Breast epithelium (tissue), 4 donors: ENCODE measurements around the gene ETFRF1. TPM values are rescaled to one million over a fixed set of nuclear protein-coding genes. Genes with fewer than 3 reads are reported as not detected.

Experiments used
- DNase-seq, 2 donors: peaks; one replicate each; pipeline ENCODE4 v3.0.0-alpha.2; 2019; ENCODE audit warnings: low spot score in 2 of 2
- H3K27ac ChIP-seq, 2 donors: fragments of 200-600 bp; sonication (generic) in 1 of 2; one replicate each; pipeline ENCODE4 v1.5.1; 2016 to 2019; ENCODE audit warnings: mild to moderate bottlenecking in 1 of 2
- H3K27me3 ChIP-seq, 2 donors: fragments of 200-600 bp; sonication (generic) in 1 of 2; one replicate each; pipeline versions ENCODE4 v1.5.1 to v1.6.0; 2017 to 2019; ENCODE audit warnings: control low read depth in 1 of 2, mild to moderate bottlenecking in 1 of 2
- H3K36me3 ChIP-seq: fragments of 200-600 bp; one replicate; pipeline ENCODE4 v1.5.1; 2019
- H3K4me1 ChIP-seq, 2 donors: fragments of 200-600 bp; sonication (generic); one replicate each; pipeline ENCODE4 v1.5.1; 2016 to 2019; ENCODE audit warnings: control low read depth in 1 of 2
- H3K4me3 ChIP-seq, 3 donors: fragments of 200-600 bp; sonication (generic); 1 replicate in 2 of 3; 2 replicates in 1 of 3; pipeline ENCODE4 v1.5.1; 2016 to 2019; ENCODE audit warnings: mild to moderate bottlenecking in 3 of 3, moderate library complexity in 2 of 3
- H3K9me3 ChIP-seq, 2 donors: fragments of 200-600 bp; sonication (generic) in 1 of 2; one replicate each; pipeline ENCODE4 v1.5.1; 2016 to 2019; ENCODE audit warnings: control low read depth in 1 of 2
- POLR2A ChIP-seq: fragments of 450-650 bp; IDR thresholded peaks from one replicate; pipeline ENCODE4 v1.6.1; 2016; ENCODE audit warnings: antibody characterized with exemption, mild to moderate bottlenecking, moderate library complexity
- POLR2AphosphoS5 ChIP-seq, 3 donors: sonication (generic); formaldehyde crosslinking; IDR thresholded peaks; one replicate each; pipeline ENCODE4 v1.6.1; 2017; ENCODE audit warnings: antibody characterized with exemption in 3 of 3
- intact Hi-C: fragments of 100-400 bp; cut with DNase I; formaldehyde crosslinking; loops from one replicate; pipeline ENCODE4 v1.15.1; 2023; ENCODE audit warnings: low total_unique reads
- total RNA-seq, 3 donors: library from RNA; depleted of rRNA; stranded (reverse); fragments of >200 nt; gene quantifications; one replicate each; pipeline ENCODE4 v1.1.0, GENCODE V29; 2016
- TF ChIP-seq, protein P1 (sequence below), 3 donors: fragments of 450-650 bp; IDR thresholded peaks; one replicate each; pipeline ENCODE4 v1.5.1; 2016 to 2017; ENCODE audit warnings: antibody characterized with exemption in 3 of 3, mild to moderate bottlenecking in 3 of 3, moderate library complexity in 3 of 3

The ETFRF1 gene
- total RNA-seq, 3 donors from 2014 or later = 29.5 to 52.4 (median 46.9) TPM

- Histone ChIP-seq H3K27me3 (no peaks in the 10 kb centered on the region), H3K36me3 (no peaks in the 10 kb centered on the region), H3K4me1 (peaks cover 0 to 4% of the 10 kb centered on the region in 2 donors), H3K27ac (peak overlapping the region; percentile 97), H3K9me3 (no peaks in the 10 kb centered on the region), H3K4me3 (peak overlapping the region; percentile 54 to 83 (median 79))
- no peak for DNase-seq
- intact Hi-C loops = no loop called here
- TF ChIP-seq POLR2A (no peak), POLR2AphosphoS5 (IDR thresholded peaks at IDR 0.05) (no peak)
- TF ChIP-seq, protein P1, sequence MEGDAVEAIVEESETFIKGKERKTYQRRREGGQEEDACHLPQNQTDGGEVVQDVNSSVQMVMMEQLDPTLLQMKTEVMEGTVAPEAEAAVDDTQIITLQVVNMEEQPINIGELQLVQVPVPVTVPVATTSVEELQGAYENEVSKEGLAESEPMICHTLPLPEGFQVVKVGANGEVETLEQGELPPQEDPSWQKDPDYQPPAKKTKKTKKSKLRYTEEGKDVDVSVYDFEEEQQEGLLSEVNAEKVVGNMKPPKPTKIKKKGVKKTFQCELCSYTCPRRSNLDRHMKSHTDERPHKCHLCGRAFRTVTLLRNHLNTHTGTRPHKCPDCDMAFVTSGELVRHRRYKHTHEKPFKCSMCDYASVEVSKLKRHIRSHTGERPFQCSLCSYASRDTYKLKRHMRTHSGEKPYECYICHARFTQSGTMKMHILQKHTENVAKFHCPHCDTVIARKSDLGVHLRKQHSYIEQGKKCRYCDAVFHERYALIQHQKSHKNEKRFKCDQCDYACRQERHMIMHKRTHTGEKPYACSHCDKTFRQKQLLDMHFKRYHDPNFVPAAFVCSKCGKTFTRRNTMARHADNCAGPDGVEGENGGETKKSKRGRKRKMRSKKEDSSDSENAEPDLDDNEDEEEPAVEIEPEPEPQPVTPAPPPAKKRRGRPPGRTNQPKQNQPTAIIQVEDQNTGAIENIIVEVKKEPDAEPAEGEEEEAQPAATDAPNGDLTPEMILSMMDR (IDR thresholded peaks at IDR 0.05) = no peak
Measured at GRCh38 chr12:25194722-25195055, 348 bp upstream of the ETFRF1 start.

DNA sequence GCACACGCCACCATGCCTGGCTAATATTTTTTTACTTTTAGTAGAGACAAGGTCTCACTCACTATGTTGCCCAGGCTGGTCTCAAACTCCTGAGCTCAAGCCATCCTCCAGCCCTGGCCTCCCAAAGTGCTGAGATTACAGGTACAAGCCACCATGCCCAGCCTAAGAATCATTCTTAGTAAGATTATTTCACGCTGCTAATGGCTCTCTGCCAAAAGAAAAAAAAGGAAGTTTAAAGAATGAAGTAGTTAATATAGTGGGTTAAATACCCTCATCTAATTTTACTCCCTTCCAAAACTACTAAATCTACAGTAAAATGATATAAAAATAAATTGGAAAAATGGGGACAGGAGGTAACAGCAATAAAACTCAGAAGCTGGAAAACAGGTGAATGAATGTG is 2.6 kb downstream of the ETFRF1 start:
- intact Hi-C loops = no loop called here
- DNase-seq = no peak
- TF ChIP-seq, protein P1 (IDR thresholded peaks at IDR 0.05) = no peak
- TF ChIP-seq POLR2AphosphoS5 (IDR thresholded peaks at IDR 0.05) (no peak), POLR2A (no peak)
- Histone ChIP-seq H3K4me3 (no peak overlapping the region), H3K36me3 (no peaks in the 10 kb centered on the region), H3K9me3 (no peaks in the 10 kb centered on the region), H3K4me1 (peaks cover 0 to 4% of the 10 kb centered on the region in 2 donors), H3K27me3 (no peaks in the 10 kb centered on the region), H3K27ac (no peak overlapping the region)

GRCh38 chr12:25200703-25201102 is 5.7 kb downstream of the ETFRF1 start:
- intact Hi-C loops = loop anchor here (5.0 kb wide), 1 partner anchor 793 kb away; no protein-coding TSS in a partner anchor
- no peak overlapping the region for H3K27ac ChIP-seq
- no peaks in the 10 kb centered on the region for H3K27me3 ChIP-seq
- H3K36me3 ChIP-seq = no peaks in the 10 kb centered on the region
- H3K4me1 ChIP-seq = no peaks in the 10 kb centered on the region
- no peak for DNase-seq
- no peaks in the 10 kb centered on the region for H3K9me3 ChIP-seq
- TF ChIP-seq POLR2A (no peak), POLR2AphosphoS5 (IDR thresholded peaks at IDR 0.05) (no peak)
- TF ChIP-seq, protein P1 (IDR thresholded peaks at IDR 0.05) = no peak
- H3K4me3 ChIP-seq = no peak overlapping the region

DNA sequence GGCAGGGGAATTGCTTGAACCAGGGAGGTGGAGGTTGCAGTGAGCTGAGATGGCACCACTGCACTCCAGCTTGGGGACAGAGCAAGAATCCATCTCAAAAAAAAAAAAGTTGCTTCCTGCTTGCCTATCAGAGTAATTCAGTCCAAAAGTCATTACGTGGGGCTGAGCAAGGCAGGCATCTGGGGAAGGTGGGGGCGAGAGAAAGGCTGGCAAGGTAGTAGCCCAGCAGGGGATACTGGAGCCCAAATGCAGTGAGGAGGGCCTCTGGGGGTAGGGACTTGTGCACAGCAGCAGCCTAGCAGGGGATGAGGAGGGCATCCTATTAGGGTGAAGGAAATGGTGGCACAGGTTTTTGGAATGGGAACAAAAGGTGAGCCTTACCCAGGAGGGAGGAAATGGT is 7.1 kb downstream of the ETFRF1 start:
- intact Hi-C loops = loop anchor here (5.0 kb wide), 1 partner anchor 795 kb away; no protein-coding TSS in a partner anchor
- Histone ChIP-seq H3K27me3 (no peaks in the 10 kb centered on the region), H3K9me3 (no peaks in the 10 kb centered on the region), H3K4me3 (no peak overlapping the region), H3K4me1 (no peaks in the 10 kb centered on the region), H3K27ac (no peak overlapping the region), H3K36me3 (no peaks in the 10 kb centered on the region)
- no peak for DNase-seq
- TF ChIP-seq POLR2A (no peak), POLR2AphosphoS5 (IDR thresholded peaks at IDR 0.05) (no peak)
- TF ChIP-seq, protein P1 (IDR thresholded peaks at IDR 0.05) = no peak

GRCh38 chr12:25207411-25207810 is 12.4 kb downstream of the ETFRF1 start:
- no peaks in the 10 kb centered on the region for H3K4me1 ChIP-seq
- intact Hi-C loops = no loop called here
- peaks cover 4% of the 10 kb centered on the region for H3K36me3 ChIP-seq
- H3K4me3 ChIP-seq = no peak overlapping the region
- no peak for DNase-seq
- no peak overlapping the region for H3K27ac ChIP-seq
- H3K27me3 ChIP-seq = no peaks in the 10 kb centered on the region
- H3K9me3 ChIP-seq = no peaks in the 10 kb centered on the region
- TF ChIP-seq POLR2AphosphoS5 (IDR thresholded peaks at IDR 0.05) = no peak
- TF ChIP-seq, protein P1 (IDR thresholded peaks at IDR 0.05) = no peak
- TF ChIP-seq POLR2A = no peak
